Globus pallidus (tissue), 1 donor: ENCODE results near the gene MEMO1.
"Not testable (repeated sequence)": the region's sequence is repeated elsewhere in the genome, so short reads cannot be mapped to it uniquely, and the experiment has no call there.

Source experiments
- DNase-seq: peaks from one replicate; pipeline ENCODE4 v3.0.0-alpha.2; 2015; ENCODE audit warnings: low spot score

Gene MEMO1

GRCh38 chr2:31907491-31907890 is 103.3 kb downstream of the MEMO1 start:
- not testable (repeated sequence) for DNase-seq

GRCh38 chr2:31903109-31903780 is 107.6 kb downstream of the MEMO1 start:
- DNase-seq: no peak

- DNase-seq: no peak
These were observed 108.9 kb downstream of the MEMO1 start for GRCh38 chr2:31901900-31902299.

DNA sequence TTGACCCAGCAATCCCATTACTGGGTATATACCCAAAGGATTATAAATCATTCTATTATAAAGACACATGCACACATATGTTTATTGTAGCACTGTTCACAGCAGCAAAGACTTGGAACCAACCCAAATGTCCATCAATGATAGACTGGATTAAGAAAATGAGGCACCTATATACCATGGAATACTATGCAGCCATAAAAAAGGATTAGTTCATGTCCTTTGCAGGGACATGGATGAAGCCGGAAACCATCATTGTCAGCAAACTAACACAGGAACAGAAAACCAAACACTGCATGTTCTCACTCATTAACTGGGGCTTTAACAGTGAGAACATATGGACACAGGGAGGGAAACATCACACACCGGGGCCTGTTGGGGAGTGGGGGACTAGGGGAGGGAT is 110.7 kb downstream of the MEMO1 start:
- DNase-seq: not testable (repeated sequence)

- DNase-seq: not testable (repeated sequence)
These were observed 112.5 kb downstream of the MEMO1 start for GRCh38 chr2:31898346-31898745.

GRCh38 chr2:31897340-31897739 is 113.5 kb downstream of the MEMO1 start:
- DNase-seq: not testable (repeated sequence)

DNA sequence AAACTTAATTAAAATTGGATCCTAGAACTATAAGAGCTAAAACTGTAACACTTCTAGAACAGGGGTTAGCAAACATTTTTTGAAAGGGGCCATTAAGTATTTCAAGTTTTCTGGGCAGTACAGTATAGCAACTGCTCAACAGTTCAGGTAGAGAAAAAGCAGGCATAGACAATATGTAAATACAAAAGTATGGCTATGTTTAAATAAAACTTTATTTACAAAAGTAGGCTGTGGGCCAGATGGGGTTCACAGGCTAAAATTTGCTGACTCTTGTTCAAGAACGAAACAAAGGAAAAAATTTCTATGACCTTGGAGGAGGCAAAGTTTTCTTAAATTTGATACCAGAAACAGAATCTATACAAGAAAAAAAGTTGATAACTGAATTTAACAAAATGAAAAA is 114.5 kb downstream of the MEMO1 start:
- no peak for DNase-seq

DNA sequence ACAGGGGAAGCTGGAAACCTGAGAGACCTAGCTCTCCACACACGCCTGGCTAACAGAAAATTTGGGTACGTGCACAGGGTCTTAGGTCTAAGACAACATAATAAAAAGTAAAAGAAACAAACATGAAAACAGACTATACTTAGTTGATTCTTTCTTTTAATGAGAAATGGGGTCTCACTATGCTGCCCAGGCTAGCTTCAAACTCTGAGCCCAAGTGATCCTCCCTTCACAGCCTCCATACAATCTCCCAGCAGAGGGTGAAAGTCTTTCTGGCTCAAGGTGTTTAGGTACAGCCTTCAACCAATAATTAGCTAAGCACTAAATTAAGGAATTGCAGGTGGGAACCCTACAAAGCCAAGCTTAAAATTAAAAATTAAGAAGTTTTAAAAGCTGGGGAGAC is 116.2 kb downstream of the MEMO1 start:
- DNase-seq: no peak

- peak; percentile 8 for DNase-seq
These were observed 117.7 kb downstream of the MEMO1 start for GRCh38 chr2:31893094-31893493.

DNA sequence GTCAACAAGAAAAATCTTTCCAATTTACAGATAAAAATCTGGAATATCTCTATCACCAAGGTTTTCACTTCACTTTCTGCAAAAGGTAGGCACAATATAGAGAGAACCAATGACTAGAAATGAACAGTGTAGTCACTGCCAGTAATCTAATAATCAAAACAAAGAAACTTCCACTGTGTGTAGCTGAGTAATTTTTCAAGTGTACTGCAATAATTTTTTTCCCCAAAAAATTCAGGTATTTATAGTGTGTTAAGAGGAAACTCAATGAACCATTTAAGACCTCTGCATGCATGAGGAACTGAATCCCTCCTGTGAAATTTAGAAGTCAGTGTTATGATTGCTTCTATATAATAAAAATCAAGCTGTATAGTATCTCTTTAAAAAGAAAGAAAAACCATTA is 121.8 kb downstream of the MEMO1 start:
- DNase-seq: no peak

GRCh38 chr2:31888550-31888949 is 122.3 kb downstream of the MEMO1 start:
- no peak for DNase-seq

DNA sequence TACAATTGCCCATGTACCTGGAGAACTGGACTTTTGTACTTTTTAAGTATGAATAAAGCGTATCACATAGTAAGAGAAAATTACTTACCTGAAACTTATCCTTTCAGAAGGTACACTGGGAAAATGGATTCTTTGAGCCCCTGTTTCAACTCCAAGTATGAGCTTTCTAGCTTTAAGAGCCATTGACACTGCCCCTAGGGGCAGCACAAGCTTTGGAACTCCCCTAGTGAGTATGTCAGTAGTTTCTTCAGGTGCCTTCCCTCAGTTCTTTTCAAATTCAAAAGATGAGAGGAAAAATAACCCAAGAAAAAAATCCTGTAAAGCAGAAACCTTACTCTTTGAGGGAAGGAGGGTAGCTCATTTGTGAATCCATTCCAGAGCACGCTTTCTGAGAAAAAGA is 124.1 kb downstream of the MEMO1 start:
- DNase-seq: no peak

DNA sequence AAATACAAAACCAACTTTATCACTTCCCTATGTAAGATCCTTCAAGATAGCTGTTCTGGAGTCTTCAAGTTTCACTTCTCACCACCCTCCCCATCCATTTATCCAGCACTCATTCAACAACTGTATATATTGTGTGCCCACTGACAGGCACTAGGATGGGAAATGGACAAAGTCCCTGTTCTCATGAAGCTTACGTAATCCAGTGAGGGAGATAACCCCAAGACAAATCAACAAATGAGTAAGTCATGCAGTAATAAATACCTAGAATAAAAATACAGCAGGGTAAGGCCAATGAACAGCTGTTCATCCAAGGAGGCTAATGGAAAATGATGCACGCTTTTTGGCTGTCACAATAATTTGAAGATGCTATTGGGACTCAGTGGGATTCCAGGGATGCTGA is 133.8 kb downstream of the MEMO1 start:
- DNase-seq: no peak

- no peak for DNase-seq
These were observed 136.7 kb downstream of the MEMO1 start for GRCh38 chr2:31874071-31874470.

DNA sequence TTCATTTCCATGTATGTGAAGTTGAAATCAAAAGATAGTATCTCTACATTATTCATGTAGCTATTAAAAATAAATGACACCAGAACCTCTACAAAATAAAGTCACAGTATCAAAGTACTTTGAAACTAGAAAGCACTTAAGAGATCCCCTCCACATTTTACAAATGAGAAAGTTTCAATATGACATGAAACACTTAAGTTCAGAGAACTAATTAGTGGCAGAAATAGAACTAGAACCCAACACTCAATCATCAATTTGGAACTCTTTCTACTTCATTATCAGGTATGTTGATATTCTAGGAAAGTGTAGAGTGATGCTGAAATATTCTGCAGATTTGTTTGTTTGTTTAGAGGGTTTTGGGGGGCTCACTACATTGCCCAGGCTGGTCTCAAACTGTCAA is 145.6 kb downstream of the MEMO1 start:
- DNase-seq: no peak

DNA sequence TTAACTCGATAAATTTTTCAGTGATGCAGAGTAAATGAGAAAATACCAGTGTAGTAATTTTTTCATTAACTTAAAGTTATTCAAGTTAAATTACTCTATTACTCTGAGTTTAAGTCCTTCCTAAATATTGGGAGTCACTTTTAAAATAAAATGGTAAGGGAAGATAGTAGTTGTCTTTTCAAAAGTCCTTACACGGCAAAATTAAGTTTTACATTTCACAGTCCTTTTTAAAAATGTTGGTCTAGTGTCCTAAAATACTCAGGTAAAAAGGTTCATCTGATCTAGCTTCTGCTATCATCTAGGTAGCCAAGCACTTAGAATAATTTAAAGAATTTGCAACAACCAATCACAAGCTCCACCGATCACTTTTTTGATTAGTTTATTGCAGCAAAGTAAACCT is 146.9 kb downstream of the MEMO1 start:
- no peak for DNase-seq

DNA sequence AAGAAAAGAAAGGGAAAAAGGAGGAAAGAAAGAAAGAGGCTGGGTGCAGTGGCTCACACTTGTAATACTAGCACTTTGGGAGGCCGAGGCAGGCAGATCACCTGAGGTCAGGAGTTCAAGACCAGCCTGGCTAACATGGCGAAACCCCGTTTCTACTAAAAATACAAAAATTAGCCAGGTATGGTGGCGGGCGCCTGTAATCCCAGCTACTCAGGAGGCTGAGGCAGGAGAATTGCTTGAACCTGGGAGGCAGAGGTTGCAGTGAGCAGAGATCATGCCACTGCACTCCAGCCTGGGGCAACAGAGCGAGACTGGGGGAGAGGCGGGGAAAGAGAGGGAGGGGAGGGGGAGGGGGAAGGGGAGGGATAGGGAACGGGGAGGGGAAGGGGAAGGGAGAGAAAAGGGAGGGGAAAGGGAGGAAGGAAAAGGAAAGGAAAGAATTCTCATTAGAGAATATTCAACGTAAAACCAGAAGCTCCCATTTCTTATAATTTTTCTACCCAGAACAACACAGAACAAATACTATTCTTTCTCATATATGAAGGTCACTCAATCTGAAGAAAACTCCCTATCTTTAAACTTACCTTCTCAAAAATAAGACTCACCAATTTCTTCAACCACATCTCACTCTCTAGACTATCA is 147.7 kb downstream of the MEMO1 start:
- DNase-seq: not testable (repeated sequence)

DNA sequence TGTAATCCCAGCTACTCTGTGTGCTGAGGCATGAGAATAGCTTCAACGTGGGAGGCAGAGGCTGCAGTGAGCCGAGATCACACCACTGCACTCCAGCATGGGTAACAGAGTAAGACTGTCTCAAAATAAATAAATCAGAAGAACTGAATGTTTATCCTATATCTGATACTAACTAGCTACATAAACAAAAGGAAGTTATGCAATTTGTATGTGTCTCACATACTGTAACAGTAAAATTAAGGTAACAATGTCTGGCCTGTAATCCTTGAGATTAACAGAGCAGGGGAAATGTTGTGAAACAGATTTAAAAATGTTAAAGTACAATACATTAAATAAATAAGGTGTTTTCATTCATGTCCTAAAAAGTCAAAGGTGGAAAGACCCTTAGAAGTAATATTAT is 150.8 kb downstream of the MEMO1 start:
- DNase-seq: no peak

- no peak for DNase-seq
These were observed 157.3 kb downstream of the MEMO1 start for GRCh38 chr2:31853521-31853920.

- not testable (repeated sequence) for DNase-seq
These were observed 168.7 kb downstream of the MEMO1 start for GRCh38 chr2:31842150-31842549.

GRCh38 chr2:31835450-31835849 is 175.4 kb downstream of the MEMO1 start:
- DNase-seq: no peak

- DNase-seq: no peak
These were observed 178.4 kb downstream of the MEMO1 start for GRCh38 chr2:31832363-31832762.

- no peak for DNase-seq
These were observed 179.2 kb downstream of the MEMO1 start for GRCh38 chr2:31831585-31831984.

- no peak for DNase-seq
These were observed 181.9 kb downstream of the MEMO1 start for GRCh38 chr2:31828891-31829290.
